ENCODE results near the gene SNAPC2.

DNA sequence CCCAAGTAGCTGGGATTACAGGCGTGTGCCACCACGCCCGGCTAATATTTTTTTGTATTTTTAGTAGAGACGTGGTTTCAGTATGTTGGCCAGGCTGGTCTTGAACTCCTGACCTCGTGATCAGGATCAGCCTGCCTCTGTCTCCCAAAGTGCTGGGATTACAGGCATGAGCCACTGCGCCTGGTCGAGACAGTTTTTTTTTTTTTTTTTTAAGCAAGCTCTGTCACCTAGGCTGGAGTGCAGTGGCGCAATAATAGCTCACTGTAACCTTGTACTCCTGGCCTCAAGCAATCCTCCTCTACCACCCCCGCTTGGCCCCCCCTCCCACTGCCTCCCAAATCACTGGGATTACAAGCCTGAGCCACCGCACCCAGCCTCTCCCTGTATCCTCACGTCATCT lies 22.8 kb upstream of the SNAPC2 start:
- TF ChIP-seq, protein P1, sequence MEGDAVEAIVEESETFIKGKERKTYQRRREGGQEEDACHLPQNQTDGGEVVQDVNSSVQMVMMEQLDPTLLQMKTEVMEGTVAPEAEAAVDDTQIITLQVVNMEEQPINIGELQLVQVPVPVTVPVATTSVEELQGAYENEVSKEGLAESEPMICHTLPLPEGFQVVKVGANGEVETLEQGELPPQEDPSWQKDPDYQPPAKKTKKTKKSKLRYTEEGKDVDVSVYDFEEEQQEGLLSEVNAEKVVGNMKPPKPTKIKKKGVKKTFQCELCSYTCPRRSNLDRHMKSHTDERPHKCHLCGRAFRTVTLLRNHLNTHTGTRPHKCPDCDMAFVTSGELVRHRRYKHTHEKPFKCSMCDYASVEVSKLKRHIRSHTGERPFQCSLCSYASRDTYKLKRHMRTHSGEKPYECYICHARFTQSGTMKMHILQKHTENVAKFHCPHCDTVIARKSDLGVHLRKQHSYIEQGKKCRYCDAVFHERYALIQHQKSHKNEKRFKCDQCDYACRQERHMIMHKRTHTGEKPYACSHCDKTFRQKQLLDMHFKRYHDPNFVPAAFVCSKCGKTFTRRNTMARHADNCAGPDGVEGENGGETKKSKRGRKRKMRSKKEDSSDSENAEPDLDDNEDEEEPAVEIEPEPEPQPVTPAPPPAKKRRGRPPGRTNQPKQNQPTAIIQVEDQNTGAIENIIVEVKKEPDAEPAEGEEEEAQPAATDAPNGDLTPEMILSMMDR (IDR thresholded peaks at IDR 0.05), result no peak
- no peak for TF ChIP-seq ZFX (IDR thresholded peaks at IDR 0.05; ENCODE audit: borderline replicate concordance)
